ENCODE results near the gene GUK1. TPM values are rescaled to one million over a fixed set of nuclear protein-coding genes. Genes with fewer than 3 reads are reported as not detected.

GUK1 gene
- total RNA-seq, 1 donor from 2014 or later = 136 TPM

DNA sequence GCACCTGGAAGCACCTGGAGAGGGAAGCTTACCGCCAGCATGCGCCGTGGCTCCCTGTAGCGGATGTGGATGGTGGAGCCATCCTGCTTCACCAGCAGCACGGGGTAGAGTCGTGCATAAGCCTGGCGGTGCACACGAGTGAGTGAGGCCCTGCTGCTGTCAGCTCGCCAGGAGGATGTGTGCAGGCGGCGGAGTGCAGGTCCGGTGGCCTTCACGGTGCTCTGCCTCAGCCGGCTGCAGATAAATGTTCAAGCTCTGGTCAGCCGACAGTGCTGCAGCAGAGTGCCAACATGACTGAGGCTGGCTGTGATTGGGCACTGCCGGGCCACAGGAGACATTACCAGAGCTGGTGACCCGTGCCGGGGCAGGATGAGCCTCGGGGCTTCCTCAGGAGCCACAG lies 32.4 kb upstream of the GUK1 start:
- Mint-ChIP-seq H3K27me3 (ENCODE audit: low read depth) (no peaks in the 10 kb centered on the region), H3K4me3 (peak overlapping the region; percentile 91), H3K27ac (no peak overlapping the region), H3K4me1 (peaks cover 35% of the 10 kb centered on the region), H3K9me3 (no peaks in the 10 kb centered on the region), H3K36me3 (no peaks in the 10 kb centered on the region)
- TF ChIP-seq CTCF (IDR thresholded peaks at IDR 0.05; ENCODE audit: unreplicated experiment) = no peak
- no peak for DNase-seq (ENCODE audit: low spot score in 2 of 2, unreplicated experiment in 2 of 2)

DNA sequence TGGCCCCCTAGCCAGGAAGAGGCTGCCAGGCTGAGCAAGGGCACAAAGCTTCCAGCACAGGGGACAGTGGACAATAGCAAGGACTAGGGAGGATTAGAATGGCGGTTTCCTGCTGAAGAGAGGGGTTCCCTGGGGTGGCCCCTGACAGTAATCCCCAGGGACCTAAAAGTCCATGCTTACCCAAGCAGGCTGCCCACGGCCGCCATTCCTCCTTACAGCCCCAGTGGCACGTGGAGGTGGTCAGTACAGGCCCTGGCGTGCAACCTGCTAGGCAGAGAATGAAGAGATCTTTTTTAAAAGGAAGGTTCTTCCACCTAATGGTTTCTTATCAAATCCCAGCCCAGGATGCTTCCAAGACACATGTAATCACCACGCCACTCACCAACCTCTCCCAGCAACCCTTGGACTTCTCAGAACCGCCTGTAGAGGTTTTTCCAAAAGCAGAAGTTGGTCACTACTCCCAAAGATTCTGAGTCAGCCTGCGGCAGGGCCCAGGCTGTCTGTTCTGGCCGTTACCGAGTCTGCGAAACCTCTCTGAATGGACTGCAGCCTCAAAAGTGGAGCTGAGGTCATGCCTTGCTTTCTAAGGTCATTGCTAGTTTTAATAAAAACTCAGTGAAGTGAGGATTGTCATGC lies 31.9 kb upstream of the GUK1 start:
- H3K27ac Mint-ChIP-seq = peak overlapping the region; percentile 99
- DNase-seq (ENCODE audit: low spot score in 2 of 2, unreplicated experiment in 2 of 2) = no peak
- no peaks in the 10 kb centered on the region for H3K36me3 Mint-ChIP-seq
- no peaks in the 10 kb centered on the region for H3K27me3 Mint-ChIP-seq (ENCODE audit: low read depth)
- TF ChIP-seq CTCF (IDR thresholded peaks at IDR 0.05; ENCODE audit: unreplicated experiment) = no peak
- peak overlapping the region; percentile 91 for H3K4me3 Mint-ChIP-seq
- H3K9me3 Mint-ChIP-seq = no peaks in the 10 kb centered on the region
- H3K4me1 Mint-ChIP-seq = peaks cover 32% of the 10 kb centered on the region

DNA sequence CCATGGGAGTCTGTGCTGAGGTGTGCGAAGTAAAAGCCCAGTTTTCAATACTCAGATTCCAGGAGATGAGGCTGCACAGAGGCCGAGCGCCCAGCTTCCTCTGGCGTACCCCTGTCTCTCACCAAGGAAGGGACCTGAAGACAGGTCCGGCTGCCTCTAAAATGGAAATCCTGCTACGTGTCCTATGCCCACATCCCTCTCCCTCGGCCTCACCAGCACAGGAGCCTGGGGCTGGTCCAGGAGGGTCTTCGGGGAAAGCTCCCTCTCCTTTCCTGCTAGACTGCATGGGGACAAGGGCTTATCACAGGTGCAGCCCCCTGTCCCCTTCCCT lies 31.4 kb upstream of the GUK1 start:
- H3K4me3 Mint-ChIP-seq = peak overlapping the region; percentile 91
- peak overlapping the region; percentile 99 for H3K27ac Mint-ChIP-seq

DNA sequence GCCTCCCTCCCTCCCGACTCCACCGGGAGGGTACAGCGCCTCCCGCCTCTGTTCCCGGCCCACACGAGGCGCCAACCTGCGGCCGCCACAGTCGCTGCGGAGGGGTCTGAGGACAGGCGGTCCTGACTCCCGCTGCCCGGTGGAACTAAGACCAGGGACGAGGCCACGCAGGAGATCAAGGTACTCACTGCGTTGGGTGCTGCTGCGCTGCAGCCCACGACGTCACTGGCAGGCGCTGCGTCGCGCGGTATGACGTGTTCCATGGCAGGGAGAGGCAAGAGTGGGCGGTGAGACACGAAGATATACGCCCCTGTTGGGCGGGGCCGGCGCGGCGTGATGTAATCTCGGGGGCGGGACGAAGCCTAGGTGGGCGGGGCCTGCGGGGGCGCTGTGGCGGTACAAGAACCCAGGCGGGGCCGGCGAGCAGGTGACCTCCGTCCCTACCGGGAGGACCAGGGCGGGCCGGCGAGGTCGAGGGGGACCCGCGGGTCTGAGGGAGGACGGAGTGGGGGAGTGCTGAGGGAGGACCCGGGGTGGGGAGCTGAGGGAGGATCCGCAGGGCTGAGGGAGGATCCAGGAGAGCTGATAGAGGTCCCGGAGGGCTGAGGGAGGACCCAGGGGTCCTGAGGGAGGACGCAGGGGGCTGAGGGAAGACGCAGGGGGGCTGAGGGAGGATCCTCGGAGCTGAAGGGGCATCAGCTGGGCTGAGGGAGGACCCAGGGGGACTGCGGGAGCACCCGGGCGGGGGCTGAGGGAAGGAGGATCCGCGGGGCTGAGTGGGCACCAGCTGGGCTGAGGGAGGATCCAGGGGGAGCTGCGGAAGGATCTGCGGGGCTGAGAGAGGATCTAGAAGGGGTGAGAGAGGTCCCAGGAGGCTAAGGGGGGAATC lies 30.8 kb upstream of the GUK1 start, which contains the start of gene MRPL55:
MRPL55 (minus strand) TSS at position 227 of the 889 bp plus-strand sequence. CDS start 1,039 bp downstream, outside the sequence.
- Mint-ChIP-seq H3K36me3 (no peaks in the 10 kb centered on the region), H3K4me1 (peaks cover 27% of the 10 kb centered on the region), H3K4me3 (peak within 1 kb of the TSS; percentile 91), H3K9me3 (no peaks in the 10 kb centered on the region), H3K27me3 (ENCODE audit: low read depth) (no peaks in the 10 kb centered on the region), H3K27ac (peak within 1 kb of the TSS; percentile 99)
- TF ChIP-seq CTCF (IDR thresholded peaks at IDR 0.05; ENCODE audit: unreplicated experiment) = no peak
- DNase-seq (ENCODE audit: low spot score in 2 of 2, unreplicated experiment in 2 of 2) = peak; percentile 93 to 100

More for the DNA sequence above, 31.4 kb upstream of the GUK1 start:
- Mint-ChIP-seq H3K36me3 (no peaks in the 10 kb centered on the region), H3K4me1 (peaks cover 29% of the 10 kb centered on the region), H3K9me3 (no peaks in the 10 kb centered on the region), H3K27me3 (ENCODE audit: low read depth) (no peaks in the 10 kb centered on the region)
- no peak for TF ChIP-seq CTCF (IDR thresholded peaks at IDR 0.05; ENCODE audit: unreplicated experiment)
- DNase-seq (ENCODE audit: low spot score in 2 of 2, unreplicated experiment in 2 of 2) = no peak

DNA sequence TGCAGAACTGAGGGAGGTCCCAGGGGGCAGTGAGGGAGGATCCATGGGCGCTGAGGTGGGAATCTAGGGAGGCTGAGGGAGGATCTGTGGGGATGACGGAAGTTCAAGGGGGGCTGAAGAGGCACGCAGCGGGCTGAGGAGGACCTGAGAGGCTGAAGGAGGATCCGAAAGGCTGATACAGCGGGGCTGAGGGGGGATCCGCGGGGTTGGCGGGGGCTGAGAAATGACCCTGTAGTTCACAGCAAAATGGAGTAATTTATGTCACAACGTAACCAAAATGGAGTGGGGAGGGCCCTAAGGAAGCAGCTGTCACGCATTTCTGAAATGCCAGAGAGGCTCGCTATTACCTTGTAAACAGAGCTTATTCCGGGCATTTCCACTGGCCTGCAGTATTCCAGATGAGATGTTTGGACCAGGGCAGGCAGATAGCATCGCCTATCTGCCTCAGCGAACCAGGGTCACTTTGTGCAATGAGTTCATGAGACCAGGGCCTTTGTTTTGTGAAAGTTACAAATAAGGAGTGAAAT lies 30.1 kb upstream of the GUK1 start:
- Mint-ChIP-seq H3K9me3 (no peaks in the 10 kb centered on the region), H3K27ac (peak overlapping the region; percentile 99), H3K36me3 (no peaks in the 10 kb centered on the region), H3K4me3 (peak overlapping the region; percentile 91), H3K27me3 (ENCODE audit: low read depth) (no peaks in the 10 kb centered on the region), H3K4me1 (peaks cover 24% of the 10 kb centered on the region)
- DNase-seq (ENCODE audit: low spot score in 2 of 2, unreplicated experiment in 2 of 2) = peak in 1 of 2 experiments; percentile 55
- TF ChIP-seq CTCF (IDR thresholded peaks at IDR 0.05; ENCODE audit: unreplicated experiment) = no peak
